ENCODE results near the gene ELMOD3.
"Not testable (repeated sequence)": the region's sequence is repeated elsewhere in the genome, so short reads cannot be mapped to it uniquely, and the experiment has no call there.

ELMOD3 gene

DNA sequence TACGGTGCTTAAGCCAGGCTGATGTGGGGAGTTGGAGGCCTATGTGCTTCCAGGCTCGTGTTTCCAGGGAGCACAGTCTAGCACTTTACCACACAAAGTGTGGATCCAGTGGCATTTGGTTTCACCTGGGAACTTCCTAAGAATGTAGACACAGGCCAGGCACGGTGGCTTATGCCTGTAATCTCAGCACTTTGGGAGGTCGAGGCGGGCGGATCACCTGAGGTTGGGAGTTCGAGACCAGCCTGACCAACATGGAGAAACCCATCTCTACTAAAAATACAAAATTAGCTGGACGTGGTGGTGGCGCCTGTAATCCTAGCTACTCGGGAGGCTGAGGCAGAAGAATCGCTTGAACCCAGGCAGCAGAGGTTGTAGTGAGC, 30.6 kb upstream of the ELMOD3 start:
- H3K9me3 ChIP-seq (ENCODE audit: control extremely low read depth in 1 of 5, control insufficient read depth in 4 of 5, insufficient read depth in 2 of 5, low read depth in 1 of 5, low read length in 4 of 5); POLR2A ChIA-PET; DNase-seq; H3K27me3 ChIP-seq (replicated peaks in 2 of 5; ENCODE audit: control insufficient read depth in 4 of 5, insufficient read depth in 5 of 5, low read length in 4 of 5); H3K4me3 ChIP-seq (ENCODE audit: control insufficient read depth in 1 of 7, extremely low read depth in 1 of 7, insufficient read depth in 4 of 7, low read depth in 2 of 7, low read length in 6 of 7); H3K27ac ChIP-seq (ENCODE audit: insufficient read depth in 1 of 2, low read depth in 1 of 2, low read length in 2 of 2, poor library complexity in 1 of 2, severe bottlenecking in 2 of 2): not testable (repeated sequence)
- peaks cover 25 to 68% (median 45%) of the 10 kb centered on the region in 4 experiments for H3K36me3 ChIP-seq (ENCODE audit: control insufficient read depth in 4 of 4, insufficient read depth in 4 of 4, low read length in 3 of 4)
- CTCF ChIA-PET: interaction anchor here (1.0 kb wide), 1 partner anchor 9 kb away, joined by 3 read pairs; no protein-coding TSS in a partner anchor
- WGBS (ENCODE audit: insufficient coverage): 95% methylated on average over 5 of the region's 11 CpGs
- peaks cover 16 to 47% (median 35%) of the 10 kb centered on the region in 4 experiments for H3K4me1 ChIP-seq (ENCODE audit: control extremely low read depth in 1 of 4, control insufficient read depth in 4 of 4, insufficient read depth in 4 of 4, low read length in 3 of 4)

DNA sequence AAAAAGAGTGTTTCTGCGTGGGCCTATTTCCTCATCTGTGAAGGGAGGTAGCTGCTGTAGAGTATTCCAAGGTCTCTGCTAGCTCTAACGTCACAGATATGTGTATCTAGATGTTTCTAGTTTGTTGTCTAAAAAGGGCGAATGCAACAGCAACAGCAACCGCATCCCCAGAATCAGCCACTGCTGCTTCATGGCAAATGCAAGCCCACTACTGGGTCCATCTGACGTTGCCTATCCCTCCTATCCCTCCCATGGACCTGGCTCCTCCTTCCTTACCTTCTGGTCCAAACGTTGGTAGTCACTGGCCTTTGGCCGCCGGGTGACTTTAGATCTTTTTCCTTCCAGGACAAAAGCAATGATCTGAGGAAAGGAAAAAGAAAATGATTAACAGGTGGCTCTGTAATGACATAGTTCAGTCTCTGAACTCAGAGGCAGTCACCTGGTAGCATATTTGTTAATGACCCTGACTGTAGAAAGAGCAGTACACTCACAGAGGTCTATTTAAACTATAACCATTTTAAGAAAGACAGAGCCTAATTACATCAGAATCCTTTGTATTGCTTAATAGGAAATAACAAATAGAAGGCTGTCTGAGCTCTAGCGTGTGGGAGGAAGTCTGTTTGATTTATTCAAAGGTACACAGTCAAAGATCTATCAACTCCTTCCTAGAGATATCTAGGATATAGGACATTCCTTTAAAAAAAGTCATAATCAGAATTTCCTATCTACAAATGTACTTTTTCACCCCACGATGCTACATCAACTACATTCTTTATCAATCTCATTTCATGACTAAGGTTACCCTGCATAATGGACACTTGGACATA, 29.7 kb upstream of the ELMOD3 start:
- CTCF ChIA-PET: interaction anchor here (1.3 to 1.5 kb wide), 4 partner anchors 15 to 227 kb away, joined by 3 to 5 read pairs (median 4); no protein-coding TSS in a partner anchor
- Histone ChIP-seq H3K36me3 (ENCODE audit: control insufficient read depth in 4 of 4, insufficient read depth in 4 of 4, low read length in 3 of 4) (peaks cover 21 to 61% (median 41%) of the 10 kb centered on the region in 4 experiments), H3K9me3 (ENCODE audit: control extremely low read depth in 1 of 5, control insufficient read depth in 4 of 5, insufficient read depth in 2 of 5, low read depth in 1 of 5, low read length in 4 of 5) (no peaks in the 10 kb centered on the region), H3K4me3 (ENCODE audit: control insufficient read depth in 1 of 7, extremely low read depth in 1 of 7, insufficient read depth in 4 of 7, low read depth in 2 of 7, low read length in 6 of 7) (peak overlapping the region in 6 of 7 experiments; percentile 6 to 97 (median 96)), H3K27ac (ENCODE audit: insufficient read depth in 1 of 2, low read depth in 1 of 2, low read length in 2 of 2, poor library complexity in 1 of 2, severe bottlenecking in 2 of 2) (peak overlapping the region; percentile 97 to 99), H3K4me1 (ENCODE audit: control extremely low read depth in 1 of 4, control insufficient read depth in 4 of 4, insufficient read depth in 4 of 4, low read length in 3 of 4) (peaks cover 16 to 49% (median 39%) of the 10 kb centered on the region in 4 experiments), H3K27me3 (replicated peaks in 2 of 5; ENCODE audit: control insufficient read depth in 4 of 5, insufficient read depth in 5 of 5, low read length in 4 of 5) (no peaks in the 10 kb centered on the region)
- POLR2A ChIA-PET: no interaction called here
- 68% methylated on average over 7 of the region's 10 CpGs for WGBS (ENCODE audit: insufficient coverage)
- DNase-seq: no peak

DNA sequence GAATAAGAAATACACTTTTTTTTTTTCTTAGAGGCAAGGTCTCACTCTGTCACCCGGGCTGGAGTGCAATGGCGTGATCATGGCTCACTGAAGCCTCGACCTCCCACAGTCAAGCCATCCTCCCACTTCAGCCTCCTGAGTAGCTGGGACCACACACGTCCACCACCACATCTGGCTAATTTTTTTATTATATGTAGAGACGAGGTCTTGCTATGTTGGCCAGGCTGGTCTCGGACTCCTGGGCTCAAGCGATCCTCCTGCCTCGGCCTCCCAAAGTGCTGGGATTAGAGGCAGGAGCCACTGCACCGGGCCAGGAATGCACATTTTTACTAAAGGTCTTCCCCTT, 29.1 kb upstream of the ELMOD3 start:
- WGBS (ENCODE audit: insufficient coverage): 68% methylated on average over 6 of the region's 9 CpGs

DNA sequence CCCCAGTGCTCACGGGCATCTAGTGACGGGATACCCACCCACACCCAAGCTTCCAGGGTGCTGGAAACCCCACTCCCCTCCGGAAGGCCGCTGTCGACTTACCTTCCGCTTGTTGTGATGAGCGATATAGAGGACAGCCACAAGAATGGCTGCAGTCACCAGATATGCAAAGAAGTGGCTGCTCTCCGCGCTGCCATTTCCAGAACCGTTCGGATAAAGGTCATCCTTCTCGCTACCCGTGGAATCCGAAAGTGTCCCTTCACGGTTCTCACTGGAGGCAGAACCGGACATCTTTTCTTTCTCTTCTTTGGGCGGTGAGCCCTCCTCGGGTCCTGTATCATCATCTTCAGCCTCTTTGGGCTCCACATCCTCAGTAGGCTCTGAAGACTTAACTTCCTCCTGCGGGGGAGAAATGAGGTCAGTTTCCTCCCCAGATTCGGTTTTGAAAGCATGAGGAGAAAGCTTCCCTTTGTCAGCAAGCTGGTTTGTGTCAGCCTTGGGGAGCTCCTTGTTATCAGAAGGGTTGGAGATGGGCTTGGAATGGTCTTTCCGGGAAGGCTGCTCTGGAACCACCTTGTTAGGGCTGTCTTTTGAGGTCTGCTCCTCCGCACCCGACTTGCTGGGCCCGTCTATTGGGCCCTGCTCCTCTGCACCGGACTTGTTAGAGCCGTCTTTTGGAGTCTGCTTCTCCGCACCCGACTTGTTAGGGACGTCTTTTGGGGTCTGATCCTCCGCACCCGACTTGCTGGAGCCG, 28.0 kb upstream of the ELMOD3 start:
- H3K27me3 ChIP-seq (replicated peaks in 2 of 5; ENCODE audit: control insufficient read depth in 4 of 5, insufficient read depth in 5 of 5, low read length in 4 of 5): no peaks in the 10 kb centered on the region
- peaks cover 7 to 44% (median 27%) of the 10 kb centered on the region in 4 experiments for H3K36me3 ChIP-seq (ENCODE audit: control insufficient read depth in 4 of 4, insufficient read depth in 4 of 4, low read length in 3 of 4)
- peak overlapping the region; percentile 97 to 99 for H3K27ac ChIP-seq (ENCODE audit: insufficient read depth in 1 of 2, low read depth in 1 of 2, low read length in 2 of 2, poor library complexity in 1 of 2, severe bottlenecking in 2 of 2)
- H3K9me3 ChIP-seq (ENCODE audit: control extremely low read depth in 1 of 5, control insufficient read depth in 4 of 5, insufficient read depth in 2 of 5, low read depth in 1 of 5, low read length in 4 of 5): no peaks in the 10 kb centered on the region
- ChIA-PET POLR2A (interaction anchor here (0.7 to 2.3 kb wide), 3 partner anchors 8 to 28 kb away, joined by 3 to 12 read pairs (median 6); partner anchors contain the start of genes ELMOD3 and RETSAT), CTCF (interaction anchor here (1.0 to 1.5 kb wide), 3 partner anchors 25 to 225 kb away, joined by 3 to 5 read pairs (median 3); no protein-coding TSS in a partner anchor)
- H3K4me1 ChIP-seq (ENCODE audit: control extremely low read depth in 1 of 4, control insufficient read depth in 4 of 4, insufficient read depth in 4 of 4, low read length in 3 of 4): peaks cover 16 to 49% (median 39%) of the 10 kb centered on the region in 4 experiments
- peak; percentile 43 to 77 (median 73) for DNase-seq
- 10% methylated on average over 32 of the region's 32 CpGs for WGBS (ENCODE audit: insufficient coverage)
- peak overlapping the region; percentile 84 to 97 (median 96) for H3K4me3 ChIP-seq (ENCODE audit: control insufficient read depth in 1 of 7, extremely low read depth in 1 of 7, insufficient read depth in 4 of 7, low read depth in 2 of 7, low read length in 6 of 7)

More for the DNA sequence above, 29.1 kb upstream of the ELMOD3 start:
- peaks cover 16 to 49% (median 39%) of the 10 kb centered on the region in 4 experiments for H3K4me1 ChIP-seq (ENCODE audit: control extremely low read depth in 1 of 4, control insufficient read depth in 4 of 4, insufficient read depth in 4 of 4, low read length in 3 of 4)
- ChIA-PET CTCF (interaction anchor here (1.3 to 1.5 kb wide), 4 partner anchors 16 to 226 kb away, joined by 3 to 5 read pairs (median 4); no protein-coding TSS in a partner anchor), POLR2A (interaction anchor here (0.7 kb wide), 1 partner anchor 14 kb away, joined by 3 read pairs; no protein-coding TSS in a partner anchor)
- no peaks in the 10 kb centered on the region for H3K9me3 ChIP-seq (ENCODE audit: control extremely low read depth in 1 of 5, control insufficient read depth in 4 of 5, insufficient read depth in 2 of 5, low read depth in 1 of 5, low read length in 4 of 5)
- peaks cover 18 to 55% (median 36%) of the 10 kb centered on the region in 4 experiments for H3K36me3 ChIP-seq (ENCODE audit: control insufficient read depth in 4 of 4, insufficient read depth in 4 of 4, low read length in 3 of 4)
- H3K4me3 ChIP-seq (ENCODE audit: control insufficient read depth in 1 of 7, extremely low read depth in 1 of 7, insufficient read depth in 4 of 7, low read depth in 2 of 7, low read length in 6 of 7): peak overlapping the region in 6 of 7 experiments; percentile 84 to 97 (median 96)
- DNase-seq: no peak
- peak overlapping the region; percentile 97 to 99 for H3K27ac ChIP-seq (ENCODE audit: insufficient read depth in 1 of 2, low read depth in 1 of 2, low read length in 2 of 2, poor library complexity in 1 of 2, severe bottlenecking in 2 of 2)
- no peaks in the 10 kb centered on the region for H3K27me3 ChIP-seq (replicated peaks in 2 of 5; ENCODE audit: control insufficient read depth in 4 of 5, insufficient read depth in 5 of 5, low read length in 4 of 5)

DNA sequence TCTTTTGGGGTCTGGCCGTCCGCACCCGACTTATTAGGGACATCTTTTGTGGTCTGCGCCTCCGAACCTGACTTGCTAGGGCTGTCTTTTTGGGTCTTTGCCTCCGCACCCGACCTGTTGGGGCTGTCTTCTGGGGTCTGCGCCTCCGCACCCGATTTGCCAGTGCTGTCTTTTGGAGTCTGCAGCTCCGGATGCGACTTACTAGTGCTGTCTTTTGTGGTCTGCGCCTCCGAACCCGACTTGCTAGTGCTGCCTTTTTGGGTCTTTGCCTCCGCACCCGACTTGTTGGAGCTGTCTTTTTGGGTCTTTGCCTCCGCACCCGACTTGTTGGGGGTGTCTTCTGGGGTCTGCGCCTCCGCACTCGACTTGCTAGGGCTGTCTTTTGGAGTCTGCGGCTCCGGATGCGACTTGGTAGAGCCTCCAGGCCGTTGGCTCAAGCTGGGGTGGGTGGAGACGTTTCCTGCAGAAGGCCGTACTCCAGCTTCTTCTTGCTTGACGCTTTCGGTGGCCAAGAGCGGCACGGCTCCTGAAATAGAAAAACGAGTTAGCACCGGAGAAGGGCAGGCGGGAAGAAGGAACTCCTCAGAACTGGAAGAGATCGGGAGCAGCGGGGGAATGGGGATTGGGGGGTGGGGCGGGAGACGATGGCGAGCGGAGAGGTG, 27.3 kb upstream of the ELMOD3 start:
- Histone ChIP-seq H3K9me3 (ENCODE audit: control extremely low read depth in 1 of 5, control insufficient read depth in 4 of 5, insufficient read depth in 2 of 5, low read depth in 1 of 5, low read length in 4 of 5) (no peaks in the 10 kb centered on the region), H3K27ac (ENCODE audit: insufficient read depth in 1 of 2, low read depth in 1 of 2, low read length in 2 of 2, poor library complexity in 1 of 2, severe bottlenecking in 2 of 2) (peak overlapping the region; percentile 97 to 99), H3K36me3 (ENCODE audit: control insufficient read depth in 4 of 4, insufficient read depth in 4 of 4, low read length in 3 of 4) (peaks cover 7 to 37% (median 24%) of the 10 kb centered on the region in 4 experiments), H3K4me1 (ENCODE audit: control extremely low read depth in 1 of 4, control insufficient read depth in 4 of 4, insufficient read depth in 4 of 4, low read length in 3 of 4) (peaks cover 16 to 44% (median 39%) of the 10 kb centered on the region in 4 experiments), H3K4me3 (ENCODE audit: control insufficient read depth in 1 of 7, extremely low read depth in 1 of 7, insufficient read depth in 4 of 7, low read depth in 2 of 7, low read length in 6 of 7) (peak overlapping the region; percentile 84 to 97 (median 96)), H3K27me3 (replicated peaks in 2 of 5; ENCODE audit: control insufficient read depth in 4 of 5, insufficient read depth in 5 of 5, low read length in 4 of 5) (no peaks in the 10 kb centered on the region)
- DNase-seq: peak; percentile 25 to 74 (median 70)
- ChIA-PET POLR2A (interaction anchor here (0.7 to 2.3 kb wide), 5 partner anchors 9 to 261 kb away, joined by 3 to 12 read pairs (median 4); partner anchors contain the start of genes ELMOD3 and RETSAT), CTCF (interaction anchor here (1.0 to 1.4 kb wide), 3 partner anchors 26 to 224 kb away, joined by 3 read pairs; no protein-coding TSS in a partner anchor)
- 8% methylated on average over 35 of the region's 41 CpGs for WGBS (ENCODE audit: insufficient coverage)

DNA sequence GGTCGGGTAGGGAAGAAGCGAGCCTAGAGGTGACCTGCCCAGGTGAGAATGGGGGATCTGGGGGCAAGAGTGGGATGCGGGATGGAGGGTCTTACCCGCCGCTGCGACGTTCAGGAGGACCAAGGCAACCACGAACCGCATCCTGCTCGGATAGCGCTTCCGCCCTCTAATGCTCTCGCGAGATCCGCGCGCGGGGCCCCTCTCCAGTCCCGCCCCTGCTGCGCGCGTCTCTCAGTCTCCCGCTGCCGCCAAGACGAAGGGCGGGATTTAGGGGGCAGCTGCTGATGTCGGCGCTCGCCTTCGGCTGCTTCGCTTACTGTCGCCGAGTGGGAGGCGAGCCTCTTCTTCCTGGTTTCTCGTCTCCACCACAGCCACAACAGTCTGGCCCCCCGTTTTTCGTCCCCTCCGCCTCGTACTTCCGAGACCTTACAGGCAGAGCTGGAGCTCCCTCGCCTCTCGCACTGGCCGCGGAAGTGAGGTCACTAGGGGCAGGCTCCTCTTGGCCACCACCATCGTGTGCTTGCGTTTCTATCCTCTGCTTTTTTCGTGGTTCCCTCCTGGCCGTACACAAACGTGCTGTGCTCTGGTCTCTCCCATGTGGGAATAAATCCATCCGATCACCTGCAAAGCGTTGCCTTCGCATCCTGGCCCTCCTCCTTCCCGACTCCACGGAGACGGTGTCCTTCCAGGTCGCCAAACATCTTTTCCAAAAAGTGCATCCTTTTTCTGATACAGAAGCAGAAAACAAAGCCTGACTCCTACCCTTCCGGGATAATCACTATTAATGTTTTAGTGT, 26.5 kb upstream of the ELMOD3 start, which contains the start of gene TGOLN2:
Gene TGOLN2, minus strand, starts transcription at position 168 of the 796 bp plus-strand sequence. Its CDS starts 27 bp downstream, at position 141.
- peak; percentile 94 to 97 (median 96) for DNase-seq
- Histone ChIP-seq H3K9me3 (ENCODE audit: control extremely low read depth in 1 of 5, control insufficient read depth in 4 of 5, insufficient read depth in 2 of 5, low read depth in 1 of 5, low read length in 4 of 5) (no peaks in the 10 kb centered on the region), H3K27ac (ENCODE audit: insufficient read depth in 1 of 2, low read depth in 1 of 2, low read length in 2 of 2, poor library complexity in 1 of 2, severe bottlenecking in 2 of 2) (peak within 1 kb of the TSS; percentile 97 to 99), H3K36me3 (ENCODE audit: control insufficient read depth in 4 of 4, insufficient read depth in 4 of 4, low read length in 3 of 4) (peaks cover 7 to 29% (median 19%) of the 10 kb centered on the region in 4 experiments), H3K4me1 (ENCODE audit: control extremely low read depth in 1 of 4, control insufficient read depth in 4 of 4, insufficient read depth in 4 of 4, low read length in 3 of 4) (peaks cover 16 to 44% (median 38%) of the 10 kb centered on the region in 4 experiments), H3K27me3 (replicated peaks in 2 of 5; ENCODE audit: control insufficient read depth in 4 of 5, insufficient read depth in 5 of 5, low read length in 4 of 5) (no peaks in the 10 kb centered on the region), H3K4me3 (ENCODE audit: control insufficient read depth in 1 of 7, extremely low read depth in 1 of 7, insufficient read depth in 4 of 7, low read depth in 2 of 7, low read length in 6 of 7) (peak within 1 kb of the TSS; percentile 84 to 97 (median 96))
- ChIA-PET CTCF (interaction anchor here (1.0 to 1.3 kb wide), 2 partner anchors 27 to 31 kb away, joined by 3 read pairs; no protein-coding TSS in a partner anchor), POLR2A (interaction anchor here (0.7 to 2.3 kb wide), 4 partner anchors 10 to 260 kb away, joined by 4 to 12 read pairs (median 5); partner anchors contain the start of genes ELMOD3 and RETSAT)
- WGBS (ENCODE audit: insufficient coverage): 0% methylated on average over 54 of the region's 57 CpGs

Measured in common myeloid progenitor, CD34-positive (primary cell).